Measurements from ENCODE around the gene SLC2A5. TPM values are rescaled to one million over a fixed set of nuclear protein-coding genes. Genes with fewer than 3 reads are reported as not detected.
"Not testable (repeated sequence)": the region's sequence is repeated elsewhere in the genome, so short reads cannot be mapped to it uniquely, and the experiment has no call there.

Gene SLC2A5
- total RNA-seq, 1 donor from 2014 or later, result not detected

- DNase-seq (ENCODE audit: low spot score, unreplicated experiment), result no peak
- H3K27ac Mint-ChIP-seq, result no peak overlapping the region
- H3K9me3 Mint-ChIP-seq (ENCODE audit: low read depth), result peaks cover 10% of the 10 kb centered on the region
- no peaks in the 10 kb centered on the region for H3K27me3 Mint-ChIP-seq
- H3K4me1 Mint-ChIP-seq (ENCODE audit: low read depth), result no peaks in the 10 kb centered on the region
- no peak overlapping the region for H3K4me3 Mint-ChIP-seq (ENCODE audit: low read depth)
- H3K36me3 Mint-ChIP-seq (ENCODE audit: insufficient read depth), result peaks cover 3% of the 10 kb centered on the region
- no peak for TF ChIP-seq CTCF (IDR thresholded peaks at IDR 0.05; ENCODE audit: unreplicated experiment)
Measured at GRCh38 chr1:9038338-9038650, 31.1 kb downstream of the SLC2A5 start.

GRCh38 chr1:9037476-9038337 lies 31.7 kb downstream of the SLC2A5 start:
- Mint-ChIP-seq H3K4me3 (ENCODE audit: low read depth) (no peak overlapping the region), H3K36me3 (ENCODE audit: insufficient read depth) (peaks cover 3% of the 10 kb centered on the region), H3K4me1 (ENCODE audit: low read depth) (no peaks in the 10 kb centered on the region), H3K9me3 (ENCODE audit: low read depth) (peaks cover 10% of the 10 kb centered on the region), H3K27me3 (no peaks in the 10 kb centered on the region), H3K27ac (no peak overlapping the region)
- TF ChIP-seq CTCF (IDR thresholded peaks at IDR 0.05; ENCODE audit: unreplicated experiment), result no peak
- no peak for DNase-seq (ENCODE audit: low spot score, unreplicated experiment)

DNA sequence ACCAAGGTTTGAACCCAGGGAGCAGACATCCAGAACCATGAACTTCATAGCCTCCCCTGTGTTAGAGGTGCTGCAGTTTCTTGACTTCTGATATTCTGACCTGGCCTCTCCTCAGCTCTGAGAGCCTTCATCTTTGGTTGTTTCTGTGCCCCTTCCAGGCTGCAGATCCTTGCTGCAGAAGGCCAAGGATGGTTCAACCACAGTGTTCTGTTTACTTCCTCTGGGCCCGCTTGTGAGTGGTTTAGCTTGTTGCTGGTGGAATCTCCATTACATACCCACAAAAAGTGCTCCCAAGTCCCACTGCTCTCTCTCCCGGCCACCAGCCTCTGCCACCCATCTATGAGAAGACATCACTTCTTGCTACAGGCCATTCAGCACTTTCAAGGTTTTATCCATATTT lies 34.2 kb downstream of the SLC2A5 start:
- no peak overlapping the region for H3K4me3 Mint-ChIP-seq (ENCODE audit: low read depth)
- no peak for TF ChIP-seq CTCF (IDR thresholded peaks at IDR 0.05; ENCODE audit: unreplicated experiment)
- peaks cover 3% of the 10 kb centered on the region for H3K36me3 Mint-ChIP-seq (ENCODE audit: insufficient read depth)
- no peak for DNase-seq (ENCODE audit: low spot score, unreplicated experiment)
- H3K4me1 Mint-ChIP-seq (ENCODE audit: low read depth), result no peaks in the 10 kb centered on the region
- no peak overlapping the region for H3K27ac Mint-ChIP-seq
- H3K9me3 Mint-ChIP-seq (ENCODE audit: low read depth), result peaks cover 14% of the 10 kb centered on the region
- H3K27me3 Mint-ChIP-seq, result no peaks in the 10 kb centered on the region

DNA sequence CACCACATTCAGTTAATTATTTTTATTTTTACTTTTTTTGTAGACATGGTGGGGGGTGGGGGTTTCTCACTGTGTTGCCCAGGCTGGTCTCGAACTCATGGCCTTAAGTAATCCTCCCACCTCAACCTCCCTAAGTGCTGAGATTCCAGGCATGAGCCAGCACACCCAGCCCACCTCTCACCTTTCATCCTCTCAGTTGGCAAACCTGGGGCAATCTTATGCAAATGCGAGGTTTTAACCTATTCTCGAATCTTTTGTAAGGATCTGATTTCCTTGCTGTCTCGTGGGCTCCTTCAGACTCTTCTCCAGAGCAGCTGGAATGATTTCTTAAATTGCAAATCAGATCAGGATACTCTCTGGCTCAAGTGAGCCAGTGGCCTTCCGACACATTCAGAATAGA lies 36.1 kb downstream of the SLC2A5 start:
- H3K9me3 Mint-ChIP-seq (ENCODE audit: low read depth), result peaks cover 14% of the 10 kb centered on the region
- H3K27ac Mint-ChIP-seq, result no peak overlapping the region
- no peak for TF ChIP-seq CTCF (IDR thresholded peaks at IDR 0.05; ENCODE audit: unreplicated experiment)
- no peaks in the 10 kb centered on the region for H3K4me1 Mint-ChIP-seq (ENCODE audit: low read depth)
- H3K4me3 Mint-ChIP-seq (ENCODE audit: low read depth), result no peak overlapping the region
- peaks cover 3% of the 10 kb centered on the region for H3K36me3 Mint-ChIP-seq (ENCODE audit: insufficient read depth)
- no peak for DNase-seq (ENCODE audit: low spot score, unreplicated experiment)
- H3K27me3 Mint-ChIP-seq, result no peaks in the 10 kb centered on the region

DNA sequence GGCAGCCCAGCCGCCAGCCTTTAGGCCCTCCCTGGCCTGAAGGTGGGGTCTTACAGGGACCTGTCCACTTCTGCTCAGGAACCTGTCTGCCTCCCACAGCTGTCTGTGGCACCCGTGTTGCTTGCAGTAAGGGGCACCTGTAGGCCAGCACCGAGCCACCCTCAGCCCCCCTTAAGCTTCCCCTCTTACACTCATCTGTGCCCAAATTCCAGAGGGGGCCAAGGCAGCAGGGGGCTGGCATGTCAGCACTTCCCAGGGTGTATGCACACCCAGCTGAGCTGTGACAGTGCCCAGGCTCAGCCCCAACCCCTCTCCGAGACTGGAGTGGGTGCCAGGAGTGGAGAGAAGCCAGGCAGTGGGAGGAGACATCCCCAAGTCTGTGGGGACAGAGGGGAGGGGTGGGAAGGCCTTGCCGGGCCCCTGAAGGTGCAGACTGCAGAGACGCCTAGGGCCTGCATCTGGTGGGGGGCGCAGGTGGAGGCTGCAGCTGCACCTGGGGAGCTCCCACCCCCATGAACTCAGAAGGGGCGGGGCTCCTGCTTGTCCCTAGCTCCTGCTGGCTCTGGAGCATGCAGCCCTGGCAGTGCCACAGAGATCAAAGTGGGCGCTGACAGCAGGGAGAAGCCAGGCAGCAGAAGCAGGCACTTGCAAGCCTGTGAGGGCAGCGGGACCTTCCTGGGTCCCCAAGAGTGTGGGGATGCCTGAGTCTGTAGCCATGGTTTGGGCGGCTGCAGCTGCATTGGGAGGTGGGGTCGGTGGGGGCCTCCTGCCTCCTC lies 37.8 kb downstream of the SLC2A5 start:
- Mint-ChIP-seq H3K4me3 (ENCODE audit: low read depth) (no peak overlapping the region), H3K27me3 (no peaks in the 10 kb centered on the region), H3K36me3 (ENCODE audit: insufficient read depth) (peaks cover 3% of the 10 kb centered on the region), H3K27ac (no peak overlapping the region), H3K4me1 (ENCODE audit: low read depth) (no peaks in the 10 kb centered on the region), H3K9me3 (ENCODE audit: low read depth) (peaks cover 14% of the 10 kb centered on the region)
- no peak for TF ChIP-seq CTCF (IDR thresholded peaks at IDR 0.05; ENCODE audit: unreplicated experiment)
- DNase-seq (ENCODE audit: low spot score, unreplicated experiment), result no peak

DNA sequence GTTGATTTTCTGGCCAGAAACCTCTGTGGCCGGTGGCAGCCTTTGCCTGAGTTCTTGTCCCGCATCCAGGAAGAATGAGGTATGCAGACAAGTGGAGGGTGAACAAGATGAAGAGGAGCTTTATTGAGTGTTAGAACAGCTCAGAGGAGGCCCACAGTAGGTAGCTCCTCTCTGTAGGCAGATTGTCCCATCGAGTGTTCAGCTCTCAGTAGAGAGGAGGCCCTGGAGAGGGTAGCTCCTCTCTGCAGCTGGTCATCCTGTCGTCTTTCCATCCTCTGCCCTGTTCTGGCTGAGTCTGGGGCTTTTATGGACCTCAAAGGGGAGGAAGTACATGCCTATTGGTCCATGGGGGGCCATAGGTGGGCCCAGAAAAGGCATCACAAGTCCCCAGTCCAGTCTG lies 38.4 kb downstream of the SLC2A5 start:
- H3K9me3 Mint-ChIP-seq (ENCODE audit: low read depth), result peaks cover 14% of the 10 kb centered on the region
- H3K4me1 Mint-ChIP-seq (ENCODE audit: low read depth); H3K36me3 Mint-ChIP-seq (ENCODE audit: insufficient read depth); H3K27ac Mint-ChIP-seq; H3K27me3 Mint-ChIP-seq; DNase-seq (ENCODE audit: low spot score, unreplicated experiment); H3K4me3 Mint-ChIP-seq (ENCODE audit: low read depth): not testable (repeated sequence)

Measured in progenitor cell of endocrine pancreas (in vitro differentiated cells).